GM19324 (cell line): Measurements from ENCODE around the gene NDUFA6.
"Not testable (repeated sequence)": the region's sequence is repeated elsewhere in the genome, so short reads cannot be mapped to it uniquely, and the experiment has no call there.

Source experiments
- ATAC-seq: cut with Tn5 transposase; IDR thresholded peaks from one replicate; pipeline ENCODE4 v1.9.1; 2021; ENCODE audit warnings: mild to moderate bottlenecking, moderate library complexity; ENCODE audit not compliant: unreplicated experiment, low FRiP score

The NDUFA6 gene

GRCh38 chr22:42090596-42091454 is at the start of gene NDUFA6:
Gene NDUFA6 (minus strand): TSS chr22:42090772. CDS start chr22:42090744, 28 bp downstream.
- peak; percentile 96 for ATAC-seq

- ATAC-seq, result not testable (repeated sequence)
These were observed 49.6 kb upstream of the NDUFA6 start for GRCh38 chr22:42140153-42140552.

- not testable (repeated sequence) for ATAC-seq
These were observed 48.9 kb upstream of the NDUFA6 start for GRCh38 chr22:42139508-42139907.

- ATAC-seq, result no peak
These were observed 48.4 kb upstream of the NDUFA6 start for GRCh38 chr22:42138972-42139371.

- ATAC-seq, result no peak
These were observed 47.7 kb upstream of the NDUFA6 start for GRCh38 chr22:42138122-42138770.

GRCh38 chr22:42135688-42136087 is 45.1 kb upstream of the NDUFA6 start:
- ATAC-seq, result not testable (repeated sequence)

- no peak for ATAC-seq
These were observed 43.8 kb upstream of the NDUFA6 start for GRCh38 chr22:42134100-42135020.

- no peak for ATAC-seq
These were observed 41.9 kb upstream of the NDUFA6 start for GRCh38 chr22:42132457-42132856.

- ATAC-seq, result no peak
These were observed 41.0 kb upstream of the NDUFA6 start for GRCh38 chr22:42131562-42131961.

- ATAC-seq, result not testable (repeated sequence)
These were observed 40.3 kb upstream of the NDUFA6 start, which contains the start of gene CYP2D6 for GRCh38 chr22:42130639-42131431. Gene CYP2D6 (minus strand): TSS chr22:42130810. CDS start chr22:42130791, 19 bp downstream.

- ATAC-seq, result not testable (repeated sequence)
These were observed 39.6 kb upstream of the NDUFA6 start for GRCh38 chr22:42130182-42130581.

- ATAC-seq, result not testable (repeated sequence)
These were observed 38.5 kb upstream of the NDUFA6 start for GRCh38 chr22:42128776-42129694.

GRCh38 chr22:42128007-42128406 is 37.4 kb upstream of the NDUFA6 start:
- ATAC-seq, result not testable (repeated sequence)

- ATAC-seq, result no peak
These were observed 37.0 kb upstream of the NDUFA6 start for GRCh38 chr22:42127606-42128005.

GRCh38 chr22:42123529-42123928 is 33.0 kb upstream of the NDUFA6 start:
- not testable (repeated sequence) for ATAC-seq

- ATAC-seq, result not testable (repeated sequence)
These were observed 29.9 kb upstream of the NDUFA6 start for GRCh38 chr22:42120231-42121021.

GRCh38 chr22:42116848-42117424 is 26.4 kb upstream of the NDUFA6 start:
- no peak for ATAC-seq
